Lung (tissue), 12 donors: Measurements from ENCODE around the gene GGCX. TPM values are rescaled to one million over a fixed set of nuclear protein-coding genes. Genes with fewer than 3 reads are reported as not detected.

Source experiments
- ATAC-seq: fragments of 200-7000 bp; cut with Tn5 transposase; one replicate; pipeline ENCODE4 v1.9.1; 2020; ENCODE audit warnings: moderate number of reproducible peaks; ENCODE audit not compliant: insufficient read depth, low FRiP score
- DNase-seq, 3 donors: peaks; one replicate each; pipeline ENCODE4 v3.0.0-alpha.2; 2013 to 2017
- H3K27ac ChIP-seq, 2 donors: one replicate each; pipeline ENCODE4 v1.5.1; 2013; ENCODE audit warnings: mild to moderate bottlenecking in 2 of 2, moderate library complexity in 2 of 2, control low read depth in 1 of 2, inconsistent platforms in 1 of 2, low read depth in 1 of 2, low read length in 1 of 2
- H3K27me3 ChIP-seq, 3 donors: one replicate each; pipeline ENCODE4 v1.5.1; 2013; ENCODE audit warnings: low read length in 2 of 3; ENCODE audit not compliant: control insufficient read depth in 3 of 3, insufficient read depth in 3 of 3
- H3K36me3 ChIP-seq, 4 donors: one replicate each; pipeline ENCODE4 v1.5.1; 2013; ENCODE audit warnings: low read length in 4 of 4, mild to moderate bottlenecking in 1 of 4, moderate library complexity in 1 of 4; ENCODE audit not compliant: control insufficient read depth in 4 of 4, insufficient read depth in 4 of 4
- H3K4me1 ChIP-seq, 5 donors: one replicate each; pipeline ENCODE4 v1.5.1; 2013; ENCODE audit warnings: low read length in 5 of 5, mild to moderate bottlenecking in 2 of 5, moderate library complexity in 1 of 5; ENCODE audit not compliant: control insufficient read depth in 5 of 5, insufficient read depth in 5 of 5
- H3K4me3 ChIP-seq: one replicate; pipeline ENCODE4 v1.5.1; 2013; ENCODE audit warnings: mild to moderate bottlenecking, control low read depth, moderate library complexity
- H3K9ac ChIP-seq, 2 donors: one replicate each; pipeline ENCODE4 v1.5.1; 2013; ENCODE audit warnings: low read length in 2 of 2, control low read depth in 1 of 2; ENCODE audit not compliant: insufficient read depth in 1 of 2
- H3K9me3 ChIP-seq, 4 donors: one replicate each; pipeline ENCODE4 v1.5.1; 2013; ENCODE audit warnings: low read length in 3 of 4, mild to moderate bottlenecking in 1 of 4, moderate library complexity in 1 of 4; ENCODE audit not compliant: control insufficient read depth in 4 of 4, insufficient read depth in 3 of 4
- CTCF ChIP-seq: IDR thresholded peaks from 2 replicates; pipeline ENCODE4 v1.5.1; 2012; ENCODE audit warnings: mild to moderate bottlenecking; ENCODE audit errors: control extremely low read depth, extremely low read depth
- WGBS, 2 donors: extraction: QIAGEN DNeasy Blood & Tissue Kit; methylation state at CpG; one replicate each; pipeline ENCODE4 v1.1.7; 2013; 5-methylcytosine and 5-hydroxymethylcytosine counted together
- polyA plus RNA-seq, 2 donors: library from polyadenylated mRNA; stranded (reverse); fragments of 200-250 nt; gene quantifications; one replicate each; pipeline ENCODE4 v1.2.1, GENCODE V29; 2013
- total RNA-seq, 2 donors: library from RNA; depleted of rRNA in 1 of 2; stranded (reverse); fragments of >200 nt in 1 of 2; gene quantifications; one replicate each; pipeline ENCODE4 v1.2.1, GENCODE V29; 2014 to 2021
- donor health status: control.
- donor health status: control.
- donor health status: Bipolar disorder and iron deficiency.
- donor health status: healthy.
- donor health status: DM: yes; HTN: yes; CAD: no.

Gene GGCX
- total and polyA plus RNA-seq, 4 donors: 21.8 to 69.2 (median 44.8) TPM

- Histone ChIP-seq H3K9me3 (no peaks in the 10 kb centered on the region), H3K9ac (peak overlapping the region; percentile 78 to 88), H3K27me3 (no peaks in the 10 kb centered on the region), H3K27ac (peak overlapping the region; percentile 97 to 98), H3K4me1 (peaks cover 0 to 32% (median 6%) of the 10 kb centered on the region in 5 donors), H3K36me3 (peaks cover 10 to 20% (median 18%) of the 10 kb centered on the region in 4 donors), H3K4me3 (peak overlapping the region; percentile 100)
- 1 to 2% methylated on average over 35 of the region's 35 CpGs for WGBS, 2 donors
- no peak for TF ChIP-seq CTCF
- ATAC-seq (no peak), DNase-seq (peak; percentile 70 to 75 (median 74))
Measured at GRCh38 chr2:85537600-85538506, 23.4 kb downstream of the GGCX start.

- WGBS, 2 donors: 87% methylated on average over 3 of the region's 3 CpGs
- Histone ChIP-seq H3K9ac (no peak overlapping the region), H3K36me3 (peaks cover under 1 to 6% (median 6%) of the 10 kb centered on the region in 4 donors), H3K27ac (no peak overlapping the region), H3K4me3 (no peak overlapping the region), H3K4me1 (peaks cover 0 to 31% (median 6%) of the 10 kb centered on the region in 5 donors), H3K9me3 (no peaks in the 10 kb centered on the region), H3K27me3 (no peaks in the 10 kb centered on the region)
- TF ChIP-seq CTCF: no peak
- DNase-seq (no peak), ATAC-seq (no peak)
Measured at GRCh38 chr2:85536479-85536878, 24.8 kb downstream of the GGCX start.

GRCh38 chr2:85534881-85535280, 26.4 kb downstream of the GGCX start:
- 50 to 69% methylated on average over 3 of the region's 3 CpGs for WGBS, 2 donors
- H3K4me1 ChIP-seq: peaks cover 0 to 18% (median 6%) of the 10 kb centered on the region in 5 donors
- peaks cover 0 to 3% (median 0%) of the 10 kb centered on the region in 4 donors for H3K36me3 ChIP-seq
- DNase-seq (no peak), ATAC-seq (no peak)
- H3K4me3 ChIP-seq: no peak overlapping the region
- no peaks in the 10 kb centered on the region for H3K27me3 ChIP-seq
- no peaks in the 10 kb centered on the region for H3K9me3 ChIP-seq
- no peak for TF ChIP-seq CTCF
- no peak overlapping the region for H3K27ac ChIP-seq
- H3K9ac ChIP-seq: no peak overlapping the region
